Breast epithelium (tissue), 3 donors: ENCODE results near the gene GK.

Experiments
- CTCF ChIP-seq, 3 donors: fragments of 450-650 bp; IDR thresholded peaks; one replicate each; pipeline ENCODE4 v1.5.1; 2016 to 2017; ENCODE audit warnings: antibody characterized with exemption in 3 of 3, mild to moderate bottlenecking in 3 of 3, moderate library complexity in 3 of 3
- POLR2A ChIP-seq: fragments of 450-650 bp; IDR thresholded peaks from one replicate; pipeline ENCODE4 v1.6.1; 2016; ENCODE audit warnings: antibody characterized with exemption, mild to moderate bottlenecking, moderate library complexity

- no peak for TF ChIP-seq CTCF (IDR thresholded peaks at IDR 0.05)
- TF ChIP-seq POLR2A, result no peak
Observed at GRCh38 chrX:30627818-30628652, 25.2 kb upstream of the GK start.
